ENCODE data around the gene MUC15. TPM values are rescaled to one million over a fixed set of nuclear protein-coding genes. Genes with fewer than 3 reads are reported as not detected.

Gene MUC15
- total and polyA plus RNA-seq, 2 of the 4 experiments (the other 2 are of a cell fraction) = not detected

GRCh38 chr11:26569646-26570045, 2.4 kb downstream of the MUC15 start:
- Histone ChIP-seq H3K36me3 (ENCODE audit: control insufficient read depth, insufficient read depth, low read length) (no peaks in the 10 kb centered on the region), H3K4ac (ENCODE audit: low read depth, low read length) (no peak overlapping the region), H3K9ac (ENCODE audit: low read depth, low read length) (no peak overlapping the region), H3K4me1 (ENCODE audit: control insufficient read depth, insufficient read depth, low read length) (no peaks in the 10 kb centered on the region), H3K9me3 (ENCODE audit: control insufficient read depth, insufficient read depth, low read length) (no peaks in the 10 kb centered on the region), H3K23ac (ENCODE audit: low read depth, low read length) (no peak overlapping the region), H3K56ac (ENCODE audit: extremely low read depth, insufficient read depth, low read length) (no peak overlapping the region), H2BK120ac (ENCODE audit: low read depth, low read length) (no peak overlapping the region), H3K14ac (replicated peaks; ENCODE audit: low read depth, low read length) (no peak overlapping the region), H4K5ac (ENCODE audit: low read depth, low read length) (no peak overlapping the region), H3K4me3 (ENCODE audit: insufficient read depth, low read depth, low read length) (no peak overlapping the region), H4K8ac (ENCODE audit: low read depth in 2 of 2, low read length in 2 of 2) (no peak overlapping the region), H2BK5ac (ENCODE audit: low read depth, low read length, poor library complexity, severe bottlenecking) (no peak overlapping the region), H3K27me3 (ENCODE audit: control insufficient read depth, insufficient read depth, low read length) (no peaks in the 10 kb centered on the region), H3K79me1 (ENCODE audit: low read depth in 1 of 2, low read length in 2 of 2) (no peaks in the 10 kb centered on the region), H2BK20ac (ENCODE audit: low read depth, low read length) (no peak overlapping the region), H3K4me2 (ENCODE audit: low read depth, low read length) (no peak overlapping the region), H2AK9ac (replicated peaks; ENCODE audit: low read depth, low read length, poor library complexity) (no peak overlapping the region), H3K27ac (ENCODE audit: insufficient read depth, low read length) (no peak overlapping the region), H2AFZ (replicated peaks; ENCODE audit: low read length, poor library complexity) (no peak overlapping the region), H4K20me1 (ENCODE audit: insufficient read depth, low read length) (no peaks in the 10 kb centered on the region), H3K9me1 (ENCODE audit: insufficient read depth, low read length) (no peaks in the 10 kb centered on the region), H2BK15ac (ENCODE audit: low read depth, low read length) (no peak overlapping the region), H2AK5ac (ENCODE audit: low read depth, low read length) (no peak overlapping the region), H4K91ac (ENCODE audit: insufficient read depth, low read depth, low read length) (no peak overlapping the region), H3K18ac (ENCODE audit: low read depth, low read length) (no peak overlapping the region)
- dilution Hi-C loops (cut with HindIII; ENCODE audit: low sequenced_read_pairs, unreplicated experiment) (no loop called here), intact Hi-C loops (cut with micrococcal nuclease) (no loop called here), in situ Hi-C loops (cut with MboI; ENCODE audit: low sequenced_read_pairs) (no loop called here)
- WGBS, 2 experiments (ENCODE audit: extremely low coverage in 2 of 2, insufficient read length in 1 of 2) = no CpG with 5 or more reads among the region's 2 CpGs
- no peak for TF ChIP-seq NFE2L2 (IDR thresholded peaks at IDR 0.05; ENCODE audit: low read depth, low read length)
- TF ChIP-seq MAZ (IDR thresholded peaks at IDR 0.05; ENCODE audit: borderline replicate concordance, low read depth, low read length) = no peak
- ChIA-PET CTCF (no interaction called here), POLR2A (ENCODE audit: unreplicated experiment) (no interaction called here)
- ATAC-seq (ENCODE audit: low read depth) (no peak), DNase-seq (no peak)
- no TSS peak for BruUV-seq (replicated peaks)

All from IMR-90 (cell line).